22Rv1 (cell line): ENCODE measurements around the gene DCLK1.

Experiments used
- ZFX ChIP-seq: fragments of 450-650 bp; IDR thresholded peaks from 2 replicates; pipeline ENCODE4 v1.6.1; 2017; ENCODE audit warnings: antibody characterized with exemption, borderline replicate concordance
- TF ChIP-seq, protein P1 (sequence below): fragments of 450-650 bp; IDR thresholded peaks from 2 replicates; pipeline ENCODE4 v1.5.1; 2017; ENCODE audit warnings: mild to moderate bottlenecking

DNA sequence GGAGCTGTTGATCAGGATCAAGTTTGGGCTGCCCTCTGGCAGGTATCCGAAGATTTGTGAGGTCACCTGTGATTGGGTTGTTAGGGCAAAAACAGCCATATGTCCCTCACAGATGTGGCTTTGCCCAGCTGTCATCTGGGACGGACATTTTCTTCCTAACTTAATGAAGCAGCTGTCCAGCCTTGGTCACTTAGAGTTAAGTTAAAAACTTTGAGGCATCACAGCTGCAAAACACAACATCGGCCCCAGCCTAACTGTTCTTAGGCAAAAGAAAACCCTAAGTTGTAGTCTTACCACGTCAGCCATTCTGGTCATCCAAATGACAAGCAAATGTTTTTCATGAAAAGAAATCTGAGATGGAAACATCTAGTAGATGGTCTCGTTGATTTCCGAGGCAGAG is 318.4 kb downstream of the DCLK1 start:
- TF ChIP-seq, protein P1, sequence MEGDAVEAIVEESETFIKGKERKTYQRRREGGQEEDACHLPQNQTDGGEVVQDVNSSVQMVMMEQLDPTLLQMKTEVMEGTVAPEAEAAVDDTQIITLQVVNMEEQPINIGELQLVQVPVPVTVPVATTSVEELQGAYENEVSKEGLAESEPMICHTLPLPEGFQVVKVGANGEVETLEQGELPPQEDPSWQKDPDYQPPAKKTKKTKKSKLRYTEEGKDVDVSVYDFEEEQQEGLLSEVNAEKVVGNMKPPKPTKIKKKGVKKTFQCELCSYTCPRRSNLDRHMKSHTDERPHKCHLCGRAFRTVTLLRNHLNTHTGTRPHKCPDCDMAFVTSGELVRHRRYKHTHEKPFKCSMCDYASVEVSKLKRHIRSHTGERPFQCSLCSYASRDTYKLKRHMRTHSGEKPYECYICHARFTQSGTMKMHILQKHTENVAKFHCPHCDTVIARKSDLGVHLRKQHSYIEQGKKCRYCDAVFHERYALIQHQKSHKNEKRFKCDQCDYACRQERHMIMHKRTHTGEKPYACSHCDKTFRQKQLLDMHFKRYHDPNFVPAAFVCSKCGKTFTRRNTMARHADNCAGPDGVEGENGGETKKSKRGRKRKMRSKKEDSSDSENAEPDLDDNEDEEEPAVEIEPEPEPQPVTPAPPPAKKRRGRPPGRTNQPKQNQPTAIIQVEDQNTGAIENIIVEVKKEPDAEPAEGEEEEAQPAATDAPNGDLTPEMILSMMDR = no peak
- TF ChIP-seq ZFX = no peak
